IPS-18a (cell line): Measurements from ENCODE around the gene CXorf58.
"Not testable (repeated sequence)": the region's sequence is repeated elsewhere in the genome, so short reads cannot be mapped to it uniquely, and the experiment has no call there.

ENCODE experiments used
- H3K27ac ChIP-seq: one replicate; pipeline ENCODE4 v1.5.1; 2013; ENCODE audit warnings: low read length
- H3K27me3 ChIP-seq: one replicate; pipeline ENCODE4 v1.6.1; 2013; ENCODE audit warnings: mild to moderate bottlenecking, low read length; ENCODE audit not compliant: control insufficient read depth, insufficient read depth
- H3K36me3 ChIP-seq: one replicate; pipeline ENCODE4 v1.6.1; 2013; ENCODE audit warnings: low read depth, low read length; ENCODE audit not compliant: control insufficient read depth
- H3K4me1 ChIP-seq: one replicate; pipeline ENCODE4 v1.6.1; 2013; ENCODE audit warnings: low read depth, low read length; ENCODE audit not compliant: control insufficient read depth
- H3K4me3 ChIP-seq: one replicate; pipeline ENCODE4 v1.5.1; 2013; ENCODE audit warnings: low read length
- H3K9ac ChIP-seq: one replicate; pipeline ENCODE4 v1.6.1; 2013; ENCODE audit warnings: mild to moderate bottlenecking, low read length, moderate library complexity
- H3K9me3 ChIP-seq: one replicate; pipeline ENCODE4 v1.6.1; 2013; ENCODE audit warnings: low read depth, low read length; ENCODE audit not compliant: control insufficient read depth

Gene CXorf58

DNA sequence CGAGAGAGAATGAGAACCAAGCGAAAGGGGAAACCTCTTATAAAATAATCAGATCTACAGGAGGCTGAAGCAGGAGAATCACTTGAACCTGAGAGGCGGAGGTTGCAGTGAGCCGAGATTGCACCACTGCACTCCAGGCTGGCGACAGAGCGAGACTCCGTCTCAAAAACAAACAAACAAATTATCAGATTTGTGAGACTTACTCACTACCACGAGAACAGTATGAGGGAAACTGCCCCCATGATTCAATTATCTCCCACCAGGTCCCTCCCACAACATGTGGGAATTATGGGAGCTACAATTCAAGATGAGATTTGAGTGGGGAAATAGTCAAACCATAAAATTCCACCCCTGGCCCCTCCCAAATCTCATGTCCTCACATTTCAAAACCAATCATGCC lies 57.8 kb downstream of the CXorf58 start:
- H3K27me3 ChIP-seq, H3K27ac ChIP-seq, H3K9me3 ChIP-seq, H3K9ac ChIP-seq, H3K4me3 ChIP-seq, H3K36me3 ChIP-seq, H3K4me1 ChIP-seq: not testable (repeated sequence)

DNA sequence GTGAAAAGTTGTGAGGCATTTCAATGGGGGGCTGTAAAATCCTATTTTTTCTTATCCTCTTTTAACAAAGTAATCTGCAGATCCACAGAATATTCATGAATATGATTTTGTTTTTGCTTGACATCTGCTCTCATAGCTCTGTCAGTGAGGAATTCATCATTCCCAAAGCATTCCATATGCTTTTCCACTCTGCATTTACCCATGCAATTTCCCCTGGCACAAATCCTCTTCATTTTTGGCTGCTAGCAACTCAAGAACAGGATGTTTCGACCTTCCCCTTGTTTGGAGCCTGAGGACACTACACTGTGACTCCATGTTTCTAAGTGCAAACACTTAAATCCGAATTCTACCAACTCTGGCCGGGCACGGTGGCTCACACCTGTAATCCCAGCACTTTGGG lies 70.7 kb downstream of the CXorf58 start:
- no peak overlapping the region for H3K9ac ChIP-seq
- H3K36me3 ChIP-seq = peaks cover 4% of the 10 kb centered on the region
- H3K4me1 ChIP-seq = peaks cover 27% of the 10 kb centered on the region
- H3K4me3 ChIP-seq = no peak overlapping the region
- no peaks in the 10 kb centered on the region for H3K27me3 ChIP-seq
- no peaks in the 10 kb centered on the region for H3K9me3 ChIP-seq
- H3K27ac ChIP-seq = no peak overlapping the region

DNA sequence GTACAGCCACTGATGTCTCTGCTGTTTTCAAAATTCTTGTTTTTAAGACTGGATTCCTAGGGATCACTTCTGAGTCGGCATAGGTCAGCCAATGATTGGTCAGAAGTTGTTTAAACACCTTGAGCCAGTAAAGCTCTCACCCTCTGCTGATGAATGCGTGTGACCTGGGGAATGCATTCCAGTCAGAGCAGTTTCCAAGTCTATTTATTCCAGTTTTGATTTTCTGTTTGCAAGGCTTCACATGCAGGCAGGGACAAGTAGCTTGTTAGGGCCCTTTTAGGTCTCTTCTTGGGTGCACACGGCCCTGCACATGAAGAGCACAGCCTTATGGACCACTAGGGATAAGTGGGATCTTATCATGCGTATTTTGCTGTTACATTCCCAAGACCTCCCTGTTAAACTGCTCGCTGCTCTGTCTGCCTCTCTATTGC lies 72.2 kb downstream of the CXorf58 start:
- Histone ChIP-seq H3K36me3 (peaks cover 4% of the 10 kb centered on the region), H3K27me3 (no peaks in the 10 kb centered on the region), H3K9me3 (no peaks in the 10 kb centered on the region), H3K4me1 (peaks cover 27% of the 10 kb centered on the region), H3K4me3 (no peak overlapping the region), H3K9ac (no peak overlapping the region), H3K27ac (no peak overlapping the region)

DNA sequence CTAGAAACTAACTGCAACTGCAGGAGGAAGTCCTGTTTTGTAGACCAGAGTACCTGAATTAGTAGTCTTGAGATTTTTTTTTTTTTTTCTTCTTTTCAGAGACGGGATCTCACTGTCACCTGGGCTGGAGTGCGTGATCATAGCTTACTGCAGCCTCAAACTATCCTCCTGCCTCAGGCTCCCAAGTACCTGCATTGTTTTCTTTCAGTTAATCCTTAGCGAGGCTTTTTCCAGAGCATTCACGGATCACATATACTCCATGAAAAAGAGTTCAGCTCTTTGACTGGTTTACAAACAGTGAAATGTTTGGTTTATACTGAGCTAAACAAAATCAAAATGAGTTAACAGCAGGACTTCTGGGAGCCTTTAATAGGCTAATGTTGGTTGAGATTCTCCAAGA lies 73.4 kb downstream of the CXorf58 start:
- H3K27ac ChIP-seq = peak overlapping the region; percentile 15
- H3K36me3 ChIP-seq = peaks cover 12% of the 10 kb centered on the region
- peaks cover 27% of the 10 kb centered on the region for H3K4me1 ChIP-seq
- peak overlapping the region; percentile 31 for H3K4me3 ChIP-seq
- H3K27me3 ChIP-seq = no peaks in the 10 kb centered on the region
- no peaks in the 10 kb centered on the region for H3K9me3 ChIP-seq
- no peak overlapping the region for H3K9ac ChIP-seq

DNA sequence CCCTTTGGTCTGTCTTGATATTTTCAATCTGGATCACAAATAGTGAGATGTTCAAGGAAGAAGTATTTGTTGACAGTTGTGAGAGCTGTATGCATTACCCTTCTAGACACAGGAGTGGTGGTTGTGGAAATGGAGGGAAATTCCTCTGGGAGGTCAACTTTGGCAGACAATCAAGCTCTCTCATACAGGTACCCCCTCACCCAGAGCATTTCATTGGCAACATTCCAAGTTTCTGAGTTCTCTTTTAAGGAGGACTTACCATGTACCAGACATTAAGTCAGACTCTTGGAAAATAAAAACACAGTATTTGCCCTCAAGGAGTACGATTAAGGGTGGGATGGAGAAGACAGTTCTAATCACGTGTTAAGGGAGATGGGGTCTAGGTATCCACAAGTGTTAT lies 73.9 kb downstream of the CXorf58 start:
- Histone ChIP-seq H3K4me1 (peaks cover 27% of the 10 kb centered on the region), H3K27ac (peak overlapping the region; percentile 15), H3K36me3 (peaks cover 17% of the 10 kb centered on the region), H3K27me3 (no peaks in the 10 kb centered on the region), H3K9me3 (no peaks in the 10 kb centered on the region), H3K9ac (no peak overlapping the region), H3K4me3 (peak overlapping the region; percentile 31)

DNA sequence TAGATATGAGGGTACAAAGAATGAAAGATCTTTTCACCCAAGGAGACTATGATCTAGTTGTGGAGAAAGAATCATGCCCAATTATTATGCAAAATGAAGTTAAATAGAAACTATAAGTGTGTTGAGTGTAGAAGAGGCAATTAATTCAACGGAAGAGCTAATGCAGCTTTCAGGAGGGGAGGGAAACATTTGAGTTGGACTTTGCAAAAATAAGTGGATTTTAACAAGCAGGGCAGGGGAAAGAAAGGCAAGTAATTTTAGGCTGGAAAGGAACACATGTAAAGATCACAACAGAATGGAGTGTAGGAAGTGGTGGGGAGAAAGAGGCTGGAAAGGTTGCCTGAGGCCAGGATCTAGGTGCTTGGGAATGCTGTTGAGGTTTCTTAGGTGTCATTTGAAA lies 75.1 kb downstream of the CXorf58 start:
- no peak overlapping the region for H3K4me3 ChIP-seq
- peaks cover 27% of the 10 kb centered on the region for H3K36me3 ChIP-seq
- H3K27me3 ChIP-seq = no peaks in the 10 kb centered on the region
- peaks cover 27% of the 10 kb centered on the region for H3K4me1 ChIP-seq
- no peak overlapping the region for H3K9ac ChIP-seq
- no peak overlapping the region for H3K27ac ChIP-seq
- no peaks in the 10 kb centered on the region for H3K9me3 ChIP-seq
